ENCODE results near the gene ZFAND2B. TPM values are rescaled to one million over a fixed set of nuclear protein-coding genes. Genes with fewer than 3 reads are reported as not detected.

Gene ZFAND2B
- total and polyA plus RNA-seq, 10 donors: 39.4 to 77.7 (median 52.4) TPM

DNA sequence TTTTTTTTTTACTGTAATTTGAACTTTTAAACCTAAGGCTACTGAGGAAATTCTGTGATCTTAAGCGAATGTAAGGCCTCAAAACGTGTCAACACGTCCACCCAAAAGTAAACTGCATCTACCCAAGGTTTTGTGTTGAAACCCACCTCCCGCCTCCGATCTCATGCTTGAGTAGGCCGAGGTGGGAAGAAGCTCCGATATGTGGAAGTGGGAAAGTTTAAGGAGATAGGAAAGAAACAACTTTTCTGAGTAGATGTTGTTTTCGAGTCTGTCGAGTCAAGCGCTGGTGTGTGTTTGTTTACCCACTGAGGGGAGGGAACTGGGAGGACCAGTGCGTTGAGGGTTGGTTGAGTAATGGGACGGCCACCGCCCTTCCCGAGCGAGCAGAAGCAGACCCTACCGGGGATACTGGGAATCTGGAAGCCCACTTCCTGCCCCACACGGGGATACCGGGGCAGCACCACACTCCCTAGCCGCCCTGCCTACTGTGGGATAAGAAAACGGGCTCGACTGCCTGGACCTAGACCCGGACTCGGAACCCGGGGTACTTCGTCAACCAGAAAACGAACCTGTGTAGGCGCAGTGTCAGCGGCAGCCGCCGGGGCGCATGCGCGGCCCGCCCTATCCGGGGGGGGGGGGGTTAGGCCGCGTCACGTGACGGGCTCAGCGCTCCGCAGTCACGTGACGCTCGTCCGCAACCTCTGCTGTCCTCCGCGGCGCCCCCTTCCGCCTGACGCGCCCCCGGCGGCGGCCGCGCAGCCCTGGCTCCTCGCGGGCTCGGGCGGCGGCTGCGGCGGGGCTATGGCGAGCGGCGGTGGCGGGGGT, 28.8 kb upstream of the ZFAND2B start, which contains the start of gene RETREG2:
Gene RETREG2 (plus strand): TSS at position 724 of the 825 bp plus-strand sequence. CDS start 78 bp downstream, at position 802.
- Histone ChIP-seq H3K36me3 (peaks cover 0 to 65% (median 58%) of the 10 kb centered on the region in 6 donors), H3K9me3 (no peaks in the 10 kb centered on the region), H3K4me3 (peak within 1 kb of the TSS; percentile 59 to 95 (median 89)), H3K4me1 (peaks cover 20 to 87% (median 53%) of the 10 kb centered on the region in 6 donors), H3K27ac (peak within 1 kb of the TSS; percentile 95 to 100 (median 99)), H3K27me3 (replicated peaks in 1 of 7) (no peaks in the 10 kb centered on the region)
- intact Hi-C loops (cut with DNase I; ENCODE audit: low total_unique reads): no loop called here
- WGBS, 5 donors: 0 to 1% (median 0%) methylated on average over 16 to 67 of the region's 67 CpGs
- peak; percentile 95 for DNase-seq
- peak in 9 of 11 experiments; percentile 10 to 66 (median 51) for TF ChIP-seq CTCF (IDR thresholded peaks at IDR 0.05 in 8 of 11, conservative IDR thresholded peaks at IDR 0.05 in 3 of 11)
- peak; percentile 88 to 97 (median 90) for TF ChIP-seq POLR2A (IDR thresholded peaks at IDR 0.05)
- TF ChIP-seq POLR2AphosphoS5 (IDR thresholded peaks at IDR 0.05): peak; percentile 97 to 99 (median 99)

GRCh38 chr2:219178377-219179175, 28.0 kb upstream of the ZFAND2B start:
- intact Hi-C loops (cut with DNase I; ENCODE audit: low total_unique reads): no loop called here
- peaks cover 20 to 86% (median 55%) of the 10 kb centered on the region in 6 donors for H3K4me1 ChIP-seq
- H3K27me3 ChIP-seq (replicated peaks in 1 of 7): no peaks in the 10 kb centered on the region
- peaks cover 0 to 65% (median 58%) of the 10 kb centered on the region in 6 donors for H3K36me3 ChIP-seq
- DNase-seq: peak; percentile 94
- WGBS, 5 donors: 2 to 6% (median 2%) methylated on average over 14 to 45 of the region's 45 CpGs
- TF ChIP-seq CTCF (IDR thresholded peaks at IDR 0.05 in 8 of 11, conservative IDR thresholded peaks at IDR 0.05 in 3 of 11) (peak in 1 of 11 experiments; percentile 24), POLR2AphosphoS5 (IDR thresholded peaks at IDR 0.05) (no peak)
- H3K4me3 ChIP-seq: peak overlapping the region; percentile 59 to 95 (median 89)
- no peaks in the 10 kb centered on the region for H3K9me3 ChIP-seq
- H3K27ac ChIP-seq: peak overlapping the region; percentile 95 to 100 (median 99)

DNA sequence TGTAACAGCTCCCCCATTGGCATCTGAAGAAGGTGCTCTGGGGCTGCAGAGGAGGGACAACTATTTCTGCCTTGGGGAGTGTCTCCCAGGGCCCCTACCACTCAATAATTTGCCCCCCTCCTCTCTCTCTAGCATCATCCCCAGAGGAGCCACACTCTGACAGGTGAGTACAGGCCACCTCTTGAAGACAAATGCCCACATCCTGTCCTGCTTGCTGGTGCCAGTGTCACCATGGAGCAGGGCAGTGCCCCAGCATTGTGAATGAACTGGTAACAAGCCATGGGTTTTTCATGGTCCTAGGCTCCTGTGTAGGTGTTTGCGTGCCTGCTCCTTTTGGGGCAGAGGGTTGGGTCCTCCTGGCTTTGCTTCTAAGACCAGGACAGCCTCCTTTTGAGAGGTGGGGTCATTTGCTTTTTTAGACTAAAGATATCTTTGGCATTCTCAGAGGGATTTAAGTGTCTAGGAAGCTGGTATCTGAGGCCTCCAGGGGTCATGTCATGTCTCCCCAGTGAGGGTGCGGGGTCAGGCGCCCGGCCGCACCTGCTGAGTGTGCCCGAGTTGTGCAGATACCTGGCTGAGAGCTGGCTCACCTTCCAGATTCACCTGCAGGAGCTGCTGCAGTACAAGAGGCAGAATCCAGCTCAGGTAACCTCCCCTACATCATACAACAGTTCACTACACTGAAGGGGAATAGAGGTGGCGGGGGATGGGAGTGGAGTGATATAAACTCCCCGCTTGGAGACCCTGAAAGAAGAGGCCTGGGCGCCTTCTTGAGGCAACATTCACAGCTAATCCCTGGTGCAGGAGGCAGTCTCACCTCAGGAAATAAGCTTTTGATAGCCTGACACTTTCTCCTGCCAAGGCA, 26.7 kb upstream of the ZFAND2B start:
- peak overlapping the region in 2 of 8 donors; percentile 82 to 95 for H3K4me3 ChIP-seq
- intact Hi-C loops (cut with DNase I; ENCODE audit: low total_unique reads): no loop called here
- no peak for TF ChIP-seq POLR2AphosphoS5 (IDR thresholded peaks at IDR 0.05)
- TF ChIP-seq CTCF (IDR thresholded peaks at IDR 0.05 in 8 of 11, conservative IDR thresholded peaks at IDR 0.05 in 3 of 11): no peak
- no peak for TF ChIP-seq POLR2A (IDR thresholded peaks at IDR 0.05)

More for the DNA sequence above, 26.7 kb upstream of the ZFAND2B start:
- peaks cover 18 to 73% (median 47%) of the 10 kb centered on the region in 6 donors for H3K4me1 ChIP-seq
- no peaks in the 10 kb centered on the region for H3K9me3 ChIP-seq
- H3K27me3 ChIP-seq (replicated peaks in 1 of 7): no peaks in the 10 kb centered on the region
- WGBS, 5 donors: 95 to 100% (median 97%) methylated on average over 7 to 9 of the region's 9 CpGs
- peaks cover 0 to 65% (median 54%) of the 10 kb centered on the region in 6 donors for H3K36me3 ChIP-seq
- no peak for DNase-seq
- peak overlapping the region in 1 of 8 donors; percentile 99 for H3K27ac ChIP-seq

Measured in spleen (tissue), 11 donors.